Gastroesophageal sphincter (tissue), 4 donors: Measurements from ENCODE around the gene AGAP3. TPM values are rescaled to one million over a fixed set of nuclear protein-coding genes. Genes with fewer than 3 reads are reported as not detected.

ENCODE experiments used
- ATAC-seq: fragments of 150-250 bp; one replicate; pipeline ENCODE4 v1.9.1; 2016; ENCODE audit warnings: mild to moderate bottlenecking, moderate library complexity
- H3K27ac ChIP-seq, 4 donors: fragments of 200-600 bp; sonication (generic) in 3 of 4; 1 replicate in 3 of 4; 2 replicates in 1 of 4; pipeline ENCODE4 v1.5.1; 2016 to 2019
- H3K27me3 ChIP-seq: fragments of 200-600 bp; sonication (generic); one replicate; pipeline ENCODE4 v1.5.1; 2019
- H3K36me3 ChIP-seq, 2 donors: fragments of 200-600 bp; sonication (generic); one replicate each; pipeline ENCODE4 v1.5.1; 2019; ENCODE audit warnings: control low read depth in 1 of 2
- H3K4me1 ChIP-seq, 3 donors: fragments of 200-600 bp; sonication (generic); 1 replicate in 2 of 3; 2 replicates in 1 of 3; pipeline ENCODE4 v1.5.1; 2016 to 2019; ENCODE audit warnings: control low read depth in 2 of 3
- H3K4me3 ChIP-seq, 2 donors: fragments of 200-600 bp; sonication (generic); one replicate each; pipeline ENCODE4 v1.5.1; 2019; ENCODE audit warnings: mild to moderate bottlenecking in 1 of 2, moderate library complexity in 1 of 2
- H3K9me3 ChIP-seq, 3 donors: fragments of 200-600 bp; sonication (generic); one replicate each; pipeline ENCODE4 v1.5.1; 2017 to 2019; ENCODE audit warnings: control low read depth in 2 of 3
- CTCF ChIP-seq, 4 experiments: fragments of 200-600 bp in 2 of 4; fragments of 450-650 bp in 2 of 4; sonication (generic) in 1 of 4; IDR thresholded peaks; one replicate each; pipeline ENCODE4 v1.5.1; 2017 to 2019; ENCODE audit warnings: antibody characterized with exemption in 4 of 4, mild to moderate bottlenecking in 2 of 4, moderate library complexity in 2 of 4
- EP300 ChIP-seq: sonication (generic); formaldehyde crosslinking; IDR thresholded peaks from one replicate; pipeline ENCODE4 v1.6.1; 2017; ENCODE audit warnings: antibody characterized with exemption, mild to moderate bottlenecking
- POLR2A ChIP-seq, 2 donors: fragments of 450-650 bp; IDR thresholded peaks; one replicate each; pipeline ENCODE4 v1.6.1; 2017; ENCODE audit warnings: antibody characterized with exemption in 2 of 2, mild to moderate bottlenecking in 2 of 2, moderate library complexity in 1 of 2
- POLR2AphosphoS5 ChIP-seq: sonication (generic); formaldehyde crosslinking; IDR thresholded peaks from one replicate; pipeline ENCODE4 v1.6.1; 2017; ENCODE audit warnings: antibody characterized with exemption
- WGBS, 2 donors: methylation state at CpG; one replicate each; pipeline ENCODE4 v1.1.5; 2018; ENCODE audit warnings: low coverage in 1 of 2; 5-methylcytosine and 5-hydroxymethylcytosine counted together
- total RNA-seq, 4 donors: library from RNA; depleted of rRNA; stranded (reverse); fragments of >200 nt; gene quantifications; one replicate each; pipeline ENCODE4 v1.1.0, GENCODE V29; 2016

Gene AGAP3
- total RNA-seq, 4 donors from 2014 or later, result 36.3 to 68.2 (median 55.7) TPM

DNA sequence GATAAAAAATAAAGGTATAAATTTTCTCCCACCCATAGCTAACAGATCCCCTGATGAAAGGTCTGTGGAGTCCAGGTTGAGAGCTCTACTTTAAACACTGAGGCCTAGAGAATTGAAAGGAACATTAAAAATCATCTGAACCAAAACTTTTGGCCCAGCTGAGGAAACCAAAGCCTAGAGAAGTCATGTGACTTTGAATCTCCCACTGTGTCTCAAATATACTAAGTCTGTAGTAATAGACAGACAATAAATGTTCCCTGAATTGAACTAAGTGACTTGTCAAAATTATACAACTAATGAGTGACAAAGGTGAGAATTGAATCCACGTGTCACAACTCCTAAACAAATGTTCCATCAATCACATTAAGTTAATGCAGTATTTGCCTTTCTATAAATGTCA, 75.5 kb downstream of the AGAP3 start:
- TF ChIP-seq POLR2A (IDR thresholded peaks at IDR 0.05) (no peak), POLR2AphosphoS5 (no peak), EP300 (no peak), CTCF (IDR thresholded peaks at IDR 0.05) (no peak)
- Histone ChIP-seq H3K9me3 (no peaks in the 10 kb centered on the region), H3K4me3 (no peak overlapping the region)

DNA sequence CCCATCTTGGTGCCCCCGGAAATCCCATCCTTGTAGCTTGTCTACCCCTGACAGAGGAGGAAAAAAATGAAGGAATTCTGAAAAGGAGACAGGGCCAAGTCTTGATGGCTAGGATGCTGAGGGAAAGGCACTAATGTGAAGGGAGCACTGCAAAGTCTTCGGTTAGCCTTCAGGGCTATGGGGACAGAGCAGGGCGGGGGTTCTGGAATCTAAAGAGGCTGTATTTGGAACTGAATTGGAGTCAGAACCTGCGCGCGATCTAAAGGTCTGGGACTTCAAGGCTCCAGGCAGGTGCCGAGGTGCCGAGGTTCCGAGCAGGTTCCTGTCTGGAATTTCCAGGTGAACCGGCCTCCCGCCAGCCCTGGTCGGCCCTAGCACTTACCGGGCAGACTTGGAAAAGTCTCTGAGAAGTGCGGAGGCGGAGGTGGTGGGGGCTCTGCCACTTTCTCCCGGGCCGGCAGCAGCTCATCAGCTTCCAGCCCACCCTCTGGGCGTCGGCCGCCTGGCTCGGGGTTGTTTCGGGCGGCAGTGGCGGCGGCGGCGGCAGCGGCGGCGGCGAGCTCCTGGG, 80.4 kb downstream of the AGAP3 start:
- Histone ChIP-seq H3K27me3 (peaks cover 67% of the 10 kb centered on the region), H3K36me3 (no peaks in the 10 kb centered on the region), H3K27ac (no peak overlapping the region), H3K9me3 (no peaks in the 10 kb centered on the region), H3K4me3 (peak overlapping the region; percentile 10 to 54), H3K4me1 (peaks cover 0 to 19% (median 14%) of the 10 kb centered on the region in 3 donors)
- ATAC-seq, result no peak
- 62% methylated on average over 5 of the region's 31 CpGs; no CpG with 5 or more reads in 1 of the 2 donors for WGBS, 2 donors
- no peak for TF ChIP-seq CTCF (IDR thresholded peaks at IDR 0.05)
- no peak for TF ChIP-seq POLR2A (IDR thresholded peaks at IDR 0.05)
- TF ChIP-seq POLR2AphosphoS5, result no peak
- TF ChIP-seq EP300, result no peak

More for the DNA sequence above, 75.5 kb downstream of the AGAP3 start:
- Histone ChIP-seq H3K4me1 (peaks cover 0 to 3% (median 2%) of the 10 kb centered on the region in 3 donors), H3K36me3 (no peaks in the 10 kb centered on the region), H3K27ac (no peak overlapping the region), H3K27me3 (peaks cover 60% of the 10 kb centered on the region)
- 86 to 89% methylated on average over 1 of the region's 1 CpG for WGBS, 2 donors
- no peak for ATAC-seq

DNA sequence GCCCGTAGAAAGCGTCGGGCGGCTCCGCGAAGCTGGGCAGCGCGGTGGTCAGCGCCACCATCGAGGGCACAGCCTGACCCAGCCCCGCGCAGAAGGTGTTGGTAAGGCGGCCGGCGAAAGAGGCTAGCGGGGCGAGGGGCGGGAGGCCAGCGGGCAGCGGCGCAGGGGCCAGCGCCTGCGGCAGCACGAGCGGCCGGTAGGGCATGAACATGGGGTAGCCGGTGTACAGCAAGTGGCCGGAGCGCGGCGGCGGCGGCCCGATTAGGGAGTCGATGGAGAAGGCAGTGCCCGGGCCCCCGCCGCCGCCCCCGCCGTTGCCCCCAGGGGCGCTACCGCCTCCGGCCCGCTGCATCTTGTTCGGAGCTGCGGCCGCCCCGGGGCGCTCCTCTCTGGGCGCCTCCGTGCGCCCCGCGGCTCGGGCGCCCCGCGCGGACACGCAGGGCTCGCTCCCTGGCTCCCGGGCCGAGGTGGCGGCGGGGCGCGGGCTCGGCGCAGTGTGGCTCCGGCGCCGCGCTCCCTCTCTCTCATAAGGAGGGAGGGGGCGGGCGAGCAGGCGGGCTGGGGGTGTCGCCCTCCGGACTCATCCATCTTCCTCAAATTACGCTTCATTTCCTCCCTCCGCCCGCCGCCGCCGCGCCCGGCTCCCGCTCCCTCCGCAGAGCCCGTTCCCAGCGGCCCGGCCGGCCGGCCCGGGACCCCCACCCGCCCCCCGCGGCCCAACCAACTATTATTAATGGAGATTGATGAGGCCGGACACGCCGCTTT, 81.1 kb downstream of the AGAP3 start, which contains the start of gene GBX1:
GBX1 (minus strand) TSS at position 498 of the 765 bp plus-strand sequence; CDS start at position 352, 146 bp downstream.
- Histone ChIP-seq H3K4me1 (peaks cover 0 to 19% (median 14%) of the 10 kb centered on the region in 3 donors), H3K9me3 (no peaks in the 10 kb centered on the region), H3K36me3 (no peaks in the 10 kb centered on the region), H3K27ac (no peak within 1 kb of the TSS), H3K27me3 (peaks cover 67% of the 10 kb centered on the region), H3K4me3 (peak within 1 kb of the TSS; percentile 10 to 54)
- no CpG with 5 or more reads among the region's 101 CpGs for WGBS, 2 donors
- peak; percentile 59 for ATAC-seq
- TF ChIP-seq POLR2AphosphoS5 (no peak), POLR2A (IDR thresholded peaks at IDR 0.05) (no peak), EP300 (no peak), CTCF (IDR thresholded peaks at IDR 0.05) (peak in 3 of 4 experiments; percentile 10 to 36 (median 36))

GRCh38 chr7:151168003-151168786, 81.9 kb downstream of the AGAP3 start:
- peak overlapping the region; percentile 6 to 54 for H3K4me3 ChIP-seq
- no peak overlapping the region for H3K27ac ChIP-seq
- H3K27me3 ChIP-seq, result peaks cover 66% of the 10 kb centered on the region
- H3K36me3 ChIP-seq, result no peaks in the 10 kb centered on the region
- peaks cover 0 to 19% (median 14%) of the 10 kb centered on the region in 3 donors for H3K4me1 ChIP-seq
- WGBS, 2 donors, result 5 to 19% methylated on average over 4 to 13 of the region's 52 CpGs
- TF ChIP-seq EP300, result no peak
- TF ChIP-seq CTCF (IDR thresholded peaks at IDR 0.05), result peak; percentile 16 to 72 (median 32)
- ATAC-seq, result peak; percentile 60
- no peaks in the 10 kb centered on the region for H3K9me3 ChIP-seq
